Spleen (tissue), 11 donors: Measurements from ENCODE around the gene NCS1. TPM values are rescaled to one million over a fixed set of nuclear protein-coding genes. Genes with fewer than 3 reads are reported as not detected.

Source experiments
- DNase-seq: peaks from one replicate; pipeline ENCODE4 v3.0.0-alpha.2; 2020
- H3K27ac ChIP-seq, 8 donors: fragments of 200-600 bp; sonication (generic) in 7 of 8; 1 replicate in 4 of 8; 2 replicates in 4 of 8; pipeline versions ENCODE4 v1.5.0 to v1.8.0; 2016 to 2021; ENCODE audit warnings: inconsistent platforms in 4 of 8, mild to moderate bottlenecking in 4 of 8, moderate library complexity in 1 of 8
- H3K27me3 ChIP-seq, 7 donors: fragments of 200-600 bp; sonication (generic) in 6 of 7; replicated peaks in 1 of 7; 1 replicate in 4 of 7; 2 replicates in 3 of 7; pipeline versions ENCODE4 v1.5.0 to v1.8.0; 2016 to 2021; ENCODE audit warnings: inconsistent platforms in 3 of 7, mild to moderate bottlenecking in 1 of 7
- H3K36me3 ChIP-seq, 6 donors: fragments of 200-600 bp; sonication (generic) in 5 of 6; 1 replicate in 4 of 6; 2 replicates in 2 of 6; pipeline versions ENCODE4 v1.5.0 to v1.8.0; 2016 to 2021; ENCODE audit warnings: inconsistent platforms in 2 of 6
- H3K4me1 ChIP-seq, 6 donors: fragments of 200-600 bp; sonication (generic) in 5 of 6; 1 replicate in 3 of 6; 2 replicates in 3 of 6; pipeline versions ENCODE4 v1.5.0 to v1.8.0; 2016 to 2021; ENCODE audit warnings: inconsistent platforms in 3 of 6
- H3K4me3 ChIP-seq, 8 donors: fragments of 200-600 bp; sonication (generic) in 7 of 8; 1 replicate in 4 of 8; 2 replicates in 4 of 8; pipeline versions ENCODE4 v1.5.0 to v1.8.0; 2016 to 2021; ENCODE audit warnings: inconsistent platforms in 4 of 8, mild to moderate bottlenecking in 4 of 8, moderate library complexity in 2 of 8
- H3K9me3 ChIP-seq, 8 donors: fragments of 200-600 bp; sonication (generic) in 7 of 8; 1 replicate in 4 of 8; 2 replicates in 4 of 8; pipeline versions ENCODE4 v1.5.0 to v1.8.0; 2016 to 2021; ENCODE audit warnings: inconsistent platforms in 4 of 8
- POLR2A ChIP-seq, 3 donors: fragments of 450-650 bp; IDR thresholded peaks; one replicate each; pipeline ENCODE4 v1.5.1; 2017; ENCODE audit warnings: antibody characterized with exemption in 3 of 3, mild to moderate bottlenecking in 1 of 3
- POLR2AphosphoS5 ChIP-seq, 3 donors: sonication (generic); formaldehyde crosslinking; IDR thresholded peaks; one replicate each; pipeline ENCODE4 v1.5.1; 2017; ENCODE audit warnings: antibody characterized with exemption in 3 of 3
- WGBS, 5 donors: extraction: QIAGEN DNeasy Blood & Tissue Kit in 3 of 5; methylation state at CpG; one replicate each; pipeline versions ENCODE4 v1.1.5 to v1.1.7; 2013 to 2018; 5-methylcytosine and 5-hydroxymethylcytosine counted together
- intact Hi-C: fragments of 100-400 bp; cut with DNase I; formaldehyde crosslinking; loops from one replicate; pipeline ENCODE4 v1.15.0; 2023; ENCODE audit warnings: low total_unique reads
- polyA plus RNA-seq, 3 donors: library from polyadenylated mRNA; stranded (reverse); fragments of 200-250 nt; gene quantifications; one replicate each; pipeline ENCODE4 v1.2.1, GENCODE V29; 2013
- total RNA-seq, 7 donors: library from RNA; depleted of rRNA in 3 of 7; stranded (reverse); fragments of >200 nt in 3 of 7; fragmentation: NEBNext Ultra II Directional in 4 of 7; extraction: Animal tissue kit (Norgen Biotek cat#: 25700) in 4 of 7; gene quantifications; one replicate each; pipeline versions ENCODE4 v1.1.0 to v1.2.1, GENCODE V29; 2016 to 2021
- TF ChIP-seq, protein P1 (sequence below), 11 experiments: fragments of 200-600 bp in 7 of 11; fragments of 450-650 bp in 4 of 11; sonication (generic) in 4 of 11; IDR thresholded peaks in 8 of 11; conservative IDR thresholded peaks in 3 of 11; 1 replicate in 7 of 11; 2 replicates in 4 of 11; pipeline versions ENCODE4 v1.4.0 to v1.8.0; 2016 to 2021; ENCODE audit warnings: antibody characterized with exemption in 11 of 11, inconsistent platforms in 4 of 11, mild to moderate bottlenecking in 1 of 11
- donor health status: healthy with polysubstance abuse.
- donor health status: DM: no; HTN: no; CAD: no; lungs with moderate emphysema.
- donor health status: DM: no; HTN: no; CAD: no.
- donor health status: Bipolar disorder and iron deficiency.
- donor health status: healthy.
- donor health status: DM: no; HTN: no; CAD: no.
- donor health status: DM: yes; HTN: yes; CAD: no.

NCS1 gene
- total and polyA plus RNA-seq, 10 donors, result 0.46 to 2.5 (median 1.3) TPM

DNA sequence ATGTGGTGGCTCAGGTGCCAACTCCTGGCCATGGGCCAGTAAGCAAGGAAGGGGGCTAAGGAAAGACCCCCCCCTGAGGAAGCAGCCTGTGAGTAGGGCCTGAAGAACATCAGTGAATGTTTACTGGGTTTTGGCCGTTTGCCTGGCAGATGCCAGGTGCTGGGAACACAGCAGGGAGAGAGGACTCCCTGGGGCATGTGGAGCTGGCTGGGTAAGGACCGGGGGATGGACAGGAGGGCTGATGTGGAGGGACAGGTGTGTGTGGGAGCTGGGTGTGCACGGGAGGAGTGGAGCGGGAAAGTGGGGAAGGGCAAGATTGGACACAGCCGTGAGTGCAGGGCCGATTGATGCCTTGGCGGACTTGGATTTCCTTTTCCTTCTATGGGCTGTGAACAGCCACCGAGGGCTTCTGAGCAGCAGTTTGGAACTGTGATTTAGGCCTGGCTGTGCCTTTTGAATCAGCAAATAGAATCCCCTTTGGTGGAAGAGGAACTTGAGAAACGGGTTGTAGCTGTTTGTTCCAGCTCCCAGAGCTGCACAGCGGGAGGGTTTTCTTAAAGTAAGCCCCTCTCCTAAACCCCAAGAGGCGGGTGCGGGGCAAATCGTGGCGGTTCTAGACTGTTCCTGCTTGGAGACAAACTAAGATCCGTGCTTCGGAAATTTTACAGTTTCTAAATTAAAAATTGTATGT is 96.5 kb downstream of the NCS1 start:
- WGBS, 5 donors, result 41 to 49% (median 44%) methylated on average over 16 of the region's 16 CpGs
- intact Hi-C loops, result no loop called here
- DNase-seq, result peak; percentile 40

DNA sequence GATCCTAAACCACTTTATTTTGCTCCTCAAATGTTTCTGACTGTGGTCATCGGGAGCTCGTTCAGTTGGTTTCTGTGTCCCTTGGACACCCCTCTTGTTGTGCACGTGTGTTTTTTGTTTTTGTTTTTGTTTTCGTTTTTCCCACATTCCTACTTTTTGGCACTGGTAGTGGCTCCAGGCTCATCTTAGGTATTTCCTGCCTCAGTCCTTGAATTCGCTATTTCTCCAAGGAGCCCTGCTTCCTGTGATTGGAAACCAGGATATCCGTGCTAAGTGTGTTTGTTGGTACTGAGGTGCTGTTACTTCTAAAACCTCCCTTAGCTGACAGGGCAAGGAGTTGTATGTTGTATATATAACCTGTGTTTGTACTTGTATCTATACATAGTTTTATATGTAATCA is 99.3 kb downstream of the NCS1 start:
- H3K27me3 ChIP-seq, result peaks cover 0 to 86% (median 30%) of the 10 kb centered on the region in 7 donors
- H3K9me3 ChIP-seq, result no peaks in the 10 kb centered on the region
- WGBS, 5 donors, result 61 to 74% (median 71%) methylated on average over 6 of the region's 6 CpGs
- intact Hi-C loops, result no loop called here
- no peak for DNase-seq
- H3K4me3 ChIP-seq, result no peak overlapping the region
- H3K4me1 ChIP-seq, result peaks cover 0 to 18% (median under 1%) of the 10 kb centered on the region in 6 donors
- no peaks in the 10 kb centered on the region for H3K36me3 ChIP-seq
- TF ChIP-seq, protein P1, sequence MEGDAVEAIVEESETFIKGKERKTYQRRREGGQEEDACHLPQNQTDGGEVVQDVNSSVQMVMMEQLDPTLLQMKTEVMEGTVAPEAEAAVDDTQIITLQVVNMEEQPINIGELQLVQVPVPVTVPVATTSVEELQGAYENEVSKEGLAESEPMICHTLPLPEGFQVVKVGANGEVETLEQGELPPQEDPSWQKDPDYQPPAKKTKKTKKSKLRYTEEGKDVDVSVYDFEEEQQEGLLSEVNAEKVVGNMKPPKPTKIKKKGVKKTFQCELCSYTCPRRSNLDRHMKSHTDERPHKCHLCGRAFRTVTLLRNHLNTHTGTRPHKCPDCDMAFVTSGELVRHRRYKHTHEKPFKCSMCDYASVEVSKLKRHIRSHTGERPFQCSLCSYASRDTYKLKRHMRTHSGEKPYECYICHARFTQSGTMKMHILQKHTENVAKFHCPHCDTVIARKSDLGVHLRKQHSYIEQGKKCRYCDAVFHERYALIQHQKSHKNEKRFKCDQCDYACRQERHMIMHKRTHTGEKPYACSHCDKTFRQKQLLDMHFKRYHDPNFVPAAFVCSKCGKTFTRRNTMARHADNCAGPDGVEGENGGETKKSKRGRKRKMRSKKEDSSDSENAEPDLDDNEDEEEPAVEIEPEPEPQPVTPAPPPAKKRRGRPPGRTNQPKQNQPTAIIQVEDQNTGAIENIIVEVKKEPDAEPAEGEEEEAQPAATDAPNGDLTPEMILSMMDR (IDR thresholded peaks at IDR 0.05 in 8 of 11, conservative IDR thresholded peaks at IDR 0.05 in 3 of 11), result no peak
- TF ChIP-seq POLR2A (IDR thresholded peaks at IDR 0.05), result no peak
- TF ChIP-seq POLR2AphosphoS5 (IDR thresholded peaks at IDR 0.05), result no peak
- no peak overlapping the region for H3K27ac ChIP-seq

More for the DNA sequence above, 96.5 kb downstream of the NCS1 start:
- H3K27me3 ChIP-seq, result peaks cover 4 to 90% (median 51%) of the 10 kb centered on the region in 7 donors
- TF ChIP-seq POLR2A (IDR thresholded peaks at IDR 0.05) (no peak), POLR2AphosphoS5 (IDR thresholded peaks at IDR 0.05) (no peak)
- TF ChIP-seq, protein P1 (IDR thresholded peaks at IDR 0.05 in 8 of 11, conservative IDR thresholded peaks at IDR 0.05 in 3 of 11), result no peak
- no peaks in the 10 kb centered on the region for H3K9me3 ChIP-seq
- H3K4me1 ChIP-seq, result peaks cover 0 to 29% (median 13%) of the 10 kb centered on the region in 6 donors
- no peak overlapping the region for H3K4me3 ChIP-seq
- H3K36me3 ChIP-seq, result no peaks in the 10 kb centered on the region
- H3K27ac ChIP-seq, result peak overlapping the region in 4 of 8 donors; percentile 11 to 63 (median 42)

DNA sequence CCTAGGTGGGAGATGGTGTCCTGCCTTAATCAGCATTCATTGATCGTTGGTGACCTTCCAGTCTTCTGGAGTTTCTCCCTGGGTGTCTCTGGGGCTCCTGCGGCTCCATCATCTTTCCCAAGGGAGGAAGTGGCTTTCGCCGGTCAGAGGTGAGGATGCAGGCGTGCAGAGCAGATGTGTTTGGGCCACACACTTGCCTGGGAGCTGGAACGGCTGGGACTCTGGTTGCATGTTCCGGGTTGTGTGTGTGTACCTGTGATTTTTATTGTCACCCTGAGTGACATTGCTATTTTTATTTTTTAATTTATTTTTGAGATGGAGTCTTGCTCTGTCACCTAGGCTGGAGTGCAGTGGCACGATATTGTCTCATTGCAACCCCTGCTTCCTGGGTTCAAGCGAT is 103.0 kb downstream of the NCS1 start:
- WGBS, 5 donors, result 73 to 85% (median 80%) methylated on average over 9 of the region's 9 CpGs
- Histone ChIP-seq H3K27ac (no peak overlapping the region), H3K4me1 (peaks cover 0 to 12% (median 0%) of the 10 kb centered on the region in 6 donors), H3K27me3 (peaks cover 0 to 66% (median 7%) of the 10 kb centered on the region in 7 donors), H3K9me3 (no peaks in the 10 kb centered on the region), H3K36me3 (no peaks in the 10 kb centered on the region), H3K4me3 (no peak overlapping the region)
- intact Hi-C loops, result no loop called here
- no peak for DNase-seq
- TF ChIP-seq POLR2AphosphoS5 (IDR thresholded peaks at IDR 0.05), result no peak
- TF ChIP-seq, protein P1 (IDR thresholded peaks at IDR 0.05 in 8 of 11, conservative IDR thresholded peaks at IDR 0.05 in 3 of 11), result no peak
- TF ChIP-seq POLR2A (IDR thresholded peaks at IDR 0.05), result no peak

DNA sequence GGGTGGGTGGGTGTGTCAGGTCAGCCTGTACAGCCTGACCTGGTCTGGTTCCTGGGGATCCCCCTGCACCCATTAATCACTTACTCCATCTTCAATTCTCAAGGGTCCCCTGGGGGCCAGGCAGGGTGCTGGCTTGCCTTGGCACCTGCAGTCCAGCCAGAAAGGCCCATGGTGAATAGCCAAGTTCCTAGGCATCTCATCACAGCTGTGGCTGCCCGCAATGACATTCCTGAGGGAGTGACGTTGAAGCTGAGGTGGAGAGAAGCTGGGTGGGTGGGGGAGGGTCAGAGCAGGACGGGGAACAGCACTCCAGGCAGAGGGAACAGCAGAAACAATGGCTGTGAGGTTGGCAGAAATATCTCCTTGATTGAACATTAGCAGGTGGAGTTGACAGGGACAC is 103.9 kb downstream of the NCS1 start:
- WGBS, 5 donors, result 63 to 90% (median 87%) methylated on average over 3 of the region's 3 CpGs
- Histone ChIP-seq H3K4me3 (no peak overlapping the region), H3K9me3 (no peaks in the 10 kb centered on the region), H3K27me3 (peaks cover 0 to 64% (median under 1%) of the 10 kb centered on the region in 7 donors), H3K27ac (no peak overlapping the region), H3K36me3 (no peaks in the 10 kb centered on the region), H3K4me1 (peaks cover 0 to 8% (median 0%) of the 10 kb centered on the region in 6 donors)
- TF ChIP-seq POLR2A (IDR thresholded peaks at IDR 0.05), result no peak
- TF ChIP-seq POLR2AphosphoS5 (IDR thresholded peaks at IDR 0.05), result no peak
- TF ChIP-seq, protein P1 (IDR thresholded peaks at IDR 0.05 in 8 of 11, conservative IDR thresholded peaks at IDR 0.05 in 3 of 11), result no peak
- DNase-seq, result peak; percentile 14
- intact Hi-C loops, result no loop called here
